Testis (tissue), 3 donors: Measurements from ENCODE around the gene NPFF. TPM values are rescaled to one million over a fixed set of nuclear protein-coding genes. Genes with fewer than 3 reads are reported as not detected.

Experiments
- DNase-seq: peaks from one replicate; pipeline ENCODE4 v3.0.0-alpha.2; 2019
- H3K27ac ChIP-seq, 2 donors: fragments of 200-600 bp; sonication (generic); one replicate each; pipeline ENCODE4 v1.5.1; 2019
- H3K27me3 ChIP-seq: fragments of 200-600 bp; sonication (generic); one replicate; pipeline ENCODE4 v1.5.1; 2019
- H3K36me3 ChIP-seq: fragments of 200-600 bp; sonication (generic); one replicate; pipeline ENCODE4 v1.5.1; 2017; ENCODE audit warnings: low read depth; ENCODE audit errors: missing control alignments
- H3K4me1 ChIP-seq: fragments of 200-600 bp; sonication (generic); one replicate; pipeline ENCODE4 v1.5.1; 2019
- H3K4me3 ChIP-seq, 2 donors: fragments of 200-600 bp; sonication (generic); one replicate each; pipeline ENCODE4 v1.5.1; 2017 to 2019
- H3K9me3 ChIP-seq: fragments of 200-600 bp; sonication (generic); one replicate; pipeline ENCODE4 v1.5.1; 2017
- POLR2A ChIP-seq: fragments of 450-650 bp; IDR thresholded peaks from one replicate; pipeline ENCODE4 v1.6.1; 2017; ENCODE audit warnings: antibody characterized with exemption, mild to moderate bottlenecking, moderate library complexity
- WGBS, 2 donors: methylation state at CpG; one replicate each; pipeline ENCODE4 v1.1.5; 2018; 5-methylcytosine and 5-hydroxymethylcytosine counted together
- intact Hi-C: fragments of 100-400 bp; cut with DNase I; formaldehyde crosslinking; loops from one replicate; pipeline ENCODE4 v1.15.1; 2023; ENCODE audit warnings: low total_unique reads
- polyA plus RNA-seq: library from polyadenylated mRNA; stranded (reverse); fragments of 350-450 nt; fragmentation: Illumina TruSeq; extraction: RNeasy Lipid Tissue Mini Kit (QIAGEN cat#74804); gene quantifications from one replicate; pipeline ENCODE4 v1.2.3, GENCODE V29; 2014; ENCODE audit warnings: low read depth, low replicate concordance; ENCODE audit not compliant: insufficient read depth
- total RNA-seq, 2 donors: library from RNA; depleted of rRNA; stranded (reverse); fragments of >200 nt; gene quantifications; one replicate each; pipeline ENCODE4 v1.2.3, GENCODE V29; 2016
- TF ChIP-seq, protein P1 (sequence below), 3 experiments: fragments of 450-650 bp in 2 of 3; fragments of 200-600 bp in 1 of 3; sonication (generic) in 1 of 3; IDR thresholded peaks; one replicate each; pipeline ENCODE4 v1.5.1; 2016 to 2019; ENCODE audit warnings: antibody characterized with exemption in 3 of 3, mild to moderate bottlenecking in 2 of 3, moderate library complexity in 1 of 3

NPFF gene
- total and polyA plus RNA-seq, 3 donors from 2014 or later = 1.2 TPM; not detected in 2

DNA sequence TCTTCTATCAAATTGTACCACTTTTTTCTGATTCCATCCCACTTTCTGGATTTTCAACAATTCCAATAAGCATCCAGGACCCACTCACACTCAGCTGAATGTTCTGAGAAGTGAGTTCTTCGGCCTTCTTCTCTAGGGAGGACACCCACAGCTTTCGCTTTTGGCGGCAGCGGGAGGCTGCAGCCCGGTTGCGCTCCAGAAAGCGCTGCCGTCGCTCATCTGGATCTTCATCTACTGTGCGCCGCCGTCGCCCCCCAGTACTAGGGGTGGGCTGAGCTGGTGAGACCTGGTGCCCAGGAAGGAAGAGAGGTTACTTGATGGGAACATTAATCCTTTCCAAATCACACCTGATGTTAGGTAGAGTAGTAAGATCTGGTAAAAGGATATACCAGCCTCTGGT lies 17.2 kb upstream of the NPFF start:
- no peak overlapping the region for H3K27ac ChIP-seq
- no peaks in the 10 kb centered on the region for H3K27me3 ChIP-seq
- no peak overlapping the region for H3K4me3 ChIP-seq
- 76 to 89% methylated on average over 10 to 13 of the region's 13 CpGs for WGBS, 2 donors
- H3K36me3 ChIP-seq = no peaks in the 10 kb centered on the region
- DNase-seq = no peak
- no peaks in the 10 kb centered on the region for H3K4me1 ChIP-seq
- intact Hi-C loops = no loop called here
- TF ChIP-seq, protein P1, sequence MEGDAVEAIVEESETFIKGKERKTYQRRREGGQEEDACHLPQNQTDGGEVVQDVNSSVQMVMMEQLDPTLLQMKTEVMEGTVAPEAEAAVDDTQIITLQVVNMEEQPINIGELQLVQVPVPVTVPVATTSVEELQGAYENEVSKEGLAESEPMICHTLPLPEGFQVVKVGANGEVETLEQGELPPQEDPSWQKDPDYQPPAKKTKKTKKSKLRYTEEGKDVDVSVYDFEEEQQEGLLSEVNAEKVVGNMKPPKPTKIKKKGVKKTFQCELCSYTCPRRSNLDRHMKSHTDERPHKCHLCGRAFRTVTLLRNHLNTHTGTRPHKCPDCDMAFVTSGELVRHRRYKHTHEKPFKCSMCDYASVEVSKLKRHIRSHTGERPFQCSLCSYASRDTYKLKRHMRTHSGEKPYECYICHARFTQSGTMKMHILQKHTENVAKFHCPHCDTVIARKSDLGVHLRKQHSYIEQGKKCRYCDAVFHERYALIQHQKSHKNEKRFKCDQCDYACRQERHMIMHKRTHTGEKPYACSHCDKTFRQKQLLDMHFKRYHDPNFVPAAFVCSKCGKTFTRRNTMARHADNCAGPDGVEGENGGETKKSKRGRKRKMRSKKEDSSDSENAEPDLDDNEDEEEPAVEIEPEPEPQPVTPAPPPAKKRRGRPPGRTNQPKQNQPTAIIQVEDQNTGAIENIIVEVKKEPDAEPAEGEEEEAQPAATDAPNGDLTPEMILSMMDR (IDR thresholded peaks at IDR 0.05) = no peak
- no peak for TF ChIP-seq POLR2A
- H3K9me3 ChIP-seq = no peaks in the 10 kb centered on the region

DNA sequence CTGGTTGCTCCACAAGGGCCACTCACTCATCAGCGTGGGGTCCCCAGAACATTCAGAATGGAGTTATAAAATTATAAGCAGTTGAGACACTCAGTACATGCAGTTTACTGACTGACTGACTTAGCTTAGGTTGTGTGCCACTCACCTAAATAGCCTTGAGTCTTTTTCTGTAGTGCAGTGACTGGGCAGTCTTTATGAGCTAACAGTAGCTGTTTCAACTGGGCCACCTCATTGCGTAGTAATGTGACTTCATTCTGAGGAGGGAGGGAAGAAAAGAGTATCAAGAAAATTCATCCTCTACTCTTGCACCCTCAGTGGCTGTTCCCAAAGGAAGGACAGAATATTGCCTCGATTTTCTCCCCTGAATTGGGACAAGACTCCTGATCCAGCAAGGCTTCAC lies 15.8 kb upstream of the NPFF start:
- no peaks in the 10 kb centered on the region for H3K36me3 ChIP-seq
- H3K4me1 ChIP-seq = no peaks in the 10 kb centered on the region
- H3K9me3 ChIP-seq = no peaks in the 10 kb centered on the region
- no peaks in the 10 kb centered on the region for H3K27me3 ChIP-seq
- no peak for DNase-seq
- TF ChIP-seq POLR2A = no peak
- TF ChIP-seq, protein P1 (IDR thresholded peaks at IDR 0.05) = no peak
- no peak overlapping the region for H3K27ac ChIP-seq
- WGBS, 2 donors = 85 to 95% methylated on average over 3 of the region's 3 CpGs
- no peak overlapping the region for H3K4me3 ChIP-seq
- intact Hi-C loops = no loop called here

DNA sequence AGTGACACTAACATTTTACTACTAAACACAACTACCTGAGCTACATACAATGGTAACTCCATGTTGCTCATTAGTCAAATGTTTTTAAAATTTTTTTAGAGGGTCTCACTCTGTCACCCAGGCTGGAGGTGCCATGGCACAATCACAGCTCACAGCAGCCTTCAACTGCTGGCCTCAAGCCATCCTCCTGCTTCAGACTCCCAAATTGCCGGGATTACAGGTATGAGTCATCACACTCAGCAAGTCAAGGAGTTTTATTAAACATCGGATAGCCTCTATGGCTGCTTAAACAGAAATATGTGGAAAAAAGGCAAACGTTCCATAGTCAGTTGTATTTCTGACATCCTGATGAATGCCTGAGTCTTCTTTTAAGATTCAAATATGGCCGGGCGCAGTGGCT lies 11.1 kb upstream of the NPFF start:
- H3K36me3 ChIP-seq = no peaks in the 10 kb centered on the region
- no peak overlapping the region for H3K27ac ChIP-seq
- no peaks in the 10 kb centered on the region for H3K27me3 ChIP-seq
- DNase-seq = no peak
- no peak for TF ChIP-seq POLR2A
- TF ChIP-seq, protein P1 (IDR thresholded peaks at IDR 0.05) = no peak
- H3K4me1 ChIP-seq = no peaks in the 10 kb centered on the region
- intact Hi-C loops = no loop called here
- H3K4me3 ChIP-seq = no peak overlapping the region
- H3K9me3 ChIP-seq = no peaks in the 10 kb centered on the region
- WGBS, 2 donors = 78 to 85% methylated on average over 5 of the region's 5 CpGs

DNA sequence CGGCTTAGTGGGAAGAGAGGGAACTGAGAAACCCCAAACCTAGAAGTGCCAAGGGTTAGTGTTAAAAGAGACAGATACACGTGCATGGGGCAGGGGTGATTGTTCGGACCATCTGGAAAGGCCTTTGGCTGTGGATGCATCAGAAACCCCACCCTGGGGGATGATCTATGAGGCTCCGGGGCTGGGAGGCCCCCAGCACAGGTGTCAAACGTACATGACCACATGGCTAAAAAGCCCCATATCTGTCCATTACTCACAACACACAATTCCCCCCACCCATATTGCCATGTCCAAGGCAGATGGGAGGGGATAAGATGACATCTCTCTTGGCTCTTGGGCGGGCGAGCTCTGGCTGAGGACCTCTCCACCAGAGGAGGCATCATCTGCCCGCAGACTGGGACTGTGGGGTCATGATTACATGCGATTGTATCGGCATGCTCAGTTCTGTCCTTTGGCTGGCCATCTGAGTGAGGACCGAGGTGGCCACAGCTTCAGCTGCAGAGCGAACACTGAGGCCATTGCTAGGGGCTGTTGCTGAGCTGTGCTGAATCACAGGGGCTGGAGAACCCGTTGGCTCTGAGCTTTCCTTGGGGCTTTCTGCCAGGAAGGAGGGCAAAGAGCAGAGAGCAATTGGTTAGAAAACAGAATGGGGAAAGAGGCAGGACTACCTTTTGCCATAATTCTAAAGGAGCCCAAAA lies 9.6 kb upstream of the NPFF start:
- DNase-seq = no peak
- H3K4me3 ChIP-seq = no peak overlapping the region
- intact Hi-C loops = no loop called here
- 85 to 88% methylated on average over 8 to 13 of the region's 13 CpGs for WGBS, 2 donors
- no peak for TF ChIP-seq POLR2A
- TF ChIP-seq, protein P1 (IDR thresholded peaks at IDR 0.05) = no peak
- H3K27ac ChIP-seq = no peak overlapping the region
- no peaks in the 10 kb centered on the region for H3K27me3 ChIP-seq
- H3K9me3 ChIP-seq = no peaks in the 10 kb centered on the region
- no peaks in the 10 kb centered on the region for H3K36me3 ChIP-seq
- no peaks in the 10 kb centered on the region for H3K4me1 ChIP-seq

DNA sequence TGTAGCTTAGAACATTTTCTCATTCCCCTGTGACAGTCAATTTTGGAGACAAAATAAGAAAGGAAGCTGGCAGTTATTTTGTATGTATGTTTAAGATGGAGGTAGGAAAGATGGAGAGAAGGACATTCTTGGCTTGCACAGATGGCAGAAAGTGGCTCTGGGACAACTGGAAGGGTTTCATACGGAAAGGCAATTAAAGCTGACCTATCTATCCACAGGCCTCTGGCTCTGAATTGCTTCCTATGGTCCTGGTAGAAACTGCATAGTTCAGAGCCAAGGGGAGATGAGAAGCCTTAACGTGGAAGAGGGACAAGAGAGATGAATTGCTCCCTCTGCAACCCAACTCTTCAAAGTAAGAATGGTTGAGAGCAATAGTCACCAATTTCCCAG lies 8.0 kb upstream of the NPFF start:
- no peak for DNase-seq
- Histone ChIP-seq H3K36me3 (no peaks in the 10 kb centered on the region), H3K27ac (no peak overlapping the region)

More for the DNA sequence above, 8.0 kb upstream of the NPFF start:
- Histone ChIP-seq H3K27me3 (no peaks in the 10 kb centered on the region), H3K9me3 (no peaks in the 10 kb centered on the region), H3K4me3 (no peak overlapping the region), H3K4me1 (no peaks in the 10 kb centered on the region)
- intact Hi-C loops = no loop called here
- TF ChIP-seq, protein P1 (IDR thresholded peaks at IDR 0.05) = no peak
- no peak for TF ChIP-seq POLR2A
- WGBS, 2 donors = 70 to 81% methylated on average over 2 of the region's 2 CpGs
